Panc1 (cell line): ENCODE measurements around the gene MCF2L.

ENCODE experiments used
- SIN3A ChIP-seq: IDR thresholded peaks from 2 replicates; pipeline ENCODE4 v1.6.1; 2012; ENCODE audit warnings: low read depth, mild to moderate bottlenecking, low read length, moderate library complexity, borderline replicate concordance; ENCODE audit not compliant: insufficient read depth
- TF ChIP-seq, protein P1 (sequence below): fragments of 450-650 bp; IDR thresholded peaks from 2 replicates; pipeline ENCODE4 v1.5.1; 2017; ENCODE audit warnings: mild to moderate bottlenecking

DNA sequence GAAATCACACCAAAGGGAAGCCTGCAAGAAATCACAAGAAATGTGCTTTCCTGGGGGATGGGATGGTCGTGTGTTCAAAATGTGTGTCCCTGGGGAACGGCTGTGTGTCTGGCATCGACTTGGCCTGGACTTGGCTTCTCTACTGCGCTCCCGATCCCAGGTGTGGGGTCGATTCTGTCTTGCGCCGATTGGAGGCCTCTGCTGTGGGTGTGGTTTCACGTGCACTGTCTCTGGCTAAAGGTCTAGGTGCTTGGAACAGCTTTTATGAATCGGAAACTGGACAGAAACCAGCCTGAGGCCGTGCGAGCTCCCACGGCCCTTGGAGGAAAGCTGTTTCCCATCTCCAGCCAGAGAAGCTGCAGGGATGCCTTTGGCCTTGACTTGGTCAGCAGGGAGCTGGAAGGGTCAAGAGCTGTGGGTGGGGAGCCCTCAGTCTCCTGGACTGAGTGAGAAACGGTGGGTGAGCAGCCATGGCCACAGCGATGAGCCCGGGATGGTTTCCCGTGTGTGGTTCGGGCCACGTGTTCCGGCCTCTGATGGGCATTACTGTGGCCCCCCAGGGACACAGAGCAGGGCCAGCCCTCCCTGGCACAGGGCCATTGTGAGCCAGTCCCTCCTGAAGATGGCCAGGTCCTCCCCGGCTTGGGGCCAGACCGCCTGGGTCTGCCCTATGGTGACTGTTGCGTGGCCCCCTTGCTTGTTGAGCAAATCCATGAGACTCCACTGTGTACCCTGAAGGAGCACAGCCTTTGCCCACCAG, 29.7 kb downstream of the MCF2L start:
- TF ChIP-seq, protein P1, sequence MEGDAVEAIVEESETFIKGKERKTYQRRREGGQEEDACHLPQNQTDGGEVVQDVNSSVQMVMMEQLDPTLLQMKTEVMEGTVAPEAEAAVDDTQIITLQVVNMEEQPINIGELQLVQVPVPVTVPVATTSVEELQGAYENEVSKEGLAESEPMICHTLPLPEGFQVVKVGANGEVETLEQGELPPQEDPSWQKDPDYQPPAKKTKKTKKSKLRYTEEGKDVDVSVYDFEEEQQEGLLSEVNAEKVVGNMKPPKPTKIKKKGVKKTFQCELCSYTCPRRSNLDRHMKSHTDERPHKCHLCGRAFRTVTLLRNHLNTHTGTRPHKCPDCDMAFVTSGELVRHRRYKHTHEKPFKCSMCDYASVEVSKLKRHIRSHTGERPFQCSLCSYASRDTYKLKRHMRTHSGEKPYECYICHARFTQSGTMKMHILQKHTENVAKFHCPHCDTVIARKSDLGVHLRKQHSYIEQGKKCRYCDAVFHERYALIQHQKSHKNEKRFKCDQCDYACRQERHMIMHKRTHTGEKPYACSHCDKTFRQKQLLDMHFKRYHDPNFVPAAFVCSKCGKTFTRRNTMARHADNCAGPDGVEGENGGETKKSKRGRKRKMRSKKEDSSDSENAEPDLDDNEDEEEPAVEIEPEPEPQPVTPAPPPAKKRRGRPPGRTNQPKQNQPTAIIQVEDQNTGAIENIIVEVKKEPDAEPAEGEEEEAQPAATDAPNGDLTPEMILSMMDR: no peak
- TF ChIP-seq SIN3A: no peak
